ENCODE data around the gene SLC7A10.

- TF ChIP-seq, protein P1, sequence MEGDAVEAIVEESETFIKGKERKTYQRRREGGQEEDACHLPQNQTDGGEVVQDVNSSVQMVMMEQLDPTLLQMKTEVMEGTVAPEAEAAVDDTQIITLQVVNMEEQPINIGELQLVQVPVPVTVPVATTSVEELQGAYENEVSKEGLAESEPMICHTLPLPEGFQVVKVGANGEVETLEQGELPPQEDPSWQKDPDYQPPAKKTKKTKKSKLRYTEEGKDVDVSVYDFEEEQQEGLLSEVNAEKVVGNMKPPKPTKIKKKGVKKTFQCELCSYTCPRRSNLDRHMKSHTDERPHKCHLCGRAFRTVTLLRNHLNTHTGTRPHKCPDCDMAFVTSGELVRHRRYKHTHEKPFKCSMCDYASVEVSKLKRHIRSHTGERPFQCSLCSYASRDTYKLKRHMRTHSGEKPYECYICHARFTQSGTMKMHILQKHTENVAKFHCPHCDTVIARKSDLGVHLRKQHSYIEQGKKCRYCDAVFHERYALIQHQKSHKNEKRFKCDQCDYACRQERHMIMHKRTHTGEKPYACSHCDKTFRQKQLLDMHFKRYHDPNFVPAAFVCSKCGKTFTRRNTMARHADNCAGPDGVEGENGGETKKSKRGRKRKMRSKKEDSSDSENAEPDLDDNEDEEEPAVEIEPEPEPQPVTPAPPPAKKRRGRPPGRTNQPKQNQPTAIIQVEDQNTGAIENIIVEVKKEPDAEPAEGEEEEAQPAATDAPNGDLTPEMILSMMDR (IDR thresholded peaks at IDR 0.05; ENCODE audit: low read length), result no peak
- TF ChIP-seq EZH2 (IDR thresholded peaks at IDR 0.05; ENCODE audit: borderline replicate concordance, low read length), result no peak
These were observed 774 bp downstream of the SLC7A10 start for GRCh38 chr19:33224694-33225457.

Data from OCI-LY1 (cell line).